Myocyte (in vitro differentiated cells): ENCODE results near the gene LRRIQ1. TPM values are rescaled to one million over a fixed set of nuclear protein-coding genes. Genes with fewer than 3 reads are reported as not detected.

Experiments
- DNase-seq: peaks from one replicate; pipeline ENCODE4 v3.0.0-alpha.2; 2012; ENCODE audit warnings: low read depth
- total RNA-seq: library from RNA; depleted of rRNA; stranded (reverse); fragments of >200 nt; gene quantifications from 2 replicates; pipeline ENCODE4 v1.2.3, GENCODE V29; 2014

Gene LRRIQ1
- total RNA-seq, 1 donor from 2014 or later, result not detected

DNA sequence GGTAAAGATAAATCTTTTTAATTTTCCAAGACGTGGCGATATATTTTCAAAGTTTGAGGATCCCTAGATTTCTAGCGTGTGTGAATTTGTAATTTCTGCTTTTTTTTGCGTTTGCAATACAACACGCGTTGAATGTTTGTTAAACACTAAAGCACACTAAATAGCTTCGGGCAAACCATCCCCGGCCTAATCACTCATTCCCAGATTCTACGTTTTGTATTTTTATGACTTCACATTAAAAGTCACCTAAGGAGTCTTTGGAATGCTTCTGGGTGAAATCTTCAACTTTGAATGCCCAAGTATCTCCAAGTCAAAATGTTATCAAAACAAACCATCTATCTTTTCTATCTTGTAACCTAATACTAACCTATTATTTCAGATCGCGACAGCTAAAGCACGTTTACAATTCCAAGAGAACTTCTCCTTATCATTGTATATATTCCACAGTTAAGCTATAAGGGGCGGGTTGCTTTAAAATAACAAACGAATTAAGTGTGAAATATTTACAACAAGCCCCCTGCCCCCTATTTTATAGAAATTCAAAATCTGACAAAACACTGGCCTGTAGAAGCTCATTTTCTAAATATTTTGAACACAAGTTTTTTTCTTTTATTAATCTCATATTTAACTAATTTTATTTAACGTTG is 245.0 kb downstream of the LRRIQ1 start:
- DNase-seq, result no peak

DNA sequence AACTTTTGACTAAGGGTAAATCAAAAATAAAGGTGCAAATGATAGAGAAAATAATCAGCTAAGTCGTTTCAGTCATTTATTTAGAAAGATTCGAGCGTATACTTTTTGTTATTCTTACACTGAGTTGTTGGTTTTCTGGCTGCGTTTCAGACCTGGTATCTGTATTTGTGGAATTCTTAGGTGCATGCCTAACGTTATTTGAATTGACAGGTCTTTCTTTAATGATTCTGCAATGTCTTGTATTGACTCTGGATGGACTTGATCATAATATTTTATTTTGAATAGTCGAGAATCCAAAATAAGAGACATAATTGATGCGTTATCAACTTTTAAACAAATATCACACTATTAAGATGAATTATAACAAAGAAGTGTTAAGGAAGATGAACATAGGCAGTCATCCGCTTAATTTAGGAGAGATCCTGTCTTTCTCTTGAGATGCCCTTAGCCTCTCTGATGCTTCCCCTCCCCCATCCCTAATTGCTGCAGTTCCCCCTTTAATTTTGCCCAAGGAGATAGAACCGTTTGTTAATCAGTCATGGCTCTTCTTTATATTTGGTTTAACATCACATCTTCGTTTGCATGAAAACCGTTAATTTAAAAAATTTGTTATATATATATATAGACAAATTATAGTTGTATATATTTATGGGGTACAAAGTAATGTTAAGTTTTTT is 245.6 kb downstream of the LRRIQ1 start:
- DNase-seq, result no peak

DNA sequence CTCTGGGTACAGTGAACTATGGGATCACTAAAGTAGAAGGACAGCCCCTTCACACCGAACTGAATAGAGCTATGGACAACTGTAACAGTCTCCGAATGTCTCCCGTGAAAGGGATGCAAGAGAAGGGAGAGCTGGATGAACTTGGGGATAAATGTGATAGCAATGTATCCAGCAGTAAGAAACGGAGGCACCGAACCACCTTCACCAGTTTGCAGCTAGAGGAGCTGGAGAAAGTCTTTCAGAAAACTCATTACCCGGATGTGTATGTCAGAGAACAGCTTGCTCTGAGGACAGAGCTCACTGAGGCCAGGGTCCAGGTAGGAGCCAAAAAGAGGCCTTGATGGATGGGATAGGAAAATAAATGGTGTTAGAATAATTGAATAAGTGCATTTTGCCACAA is 247.4 kb downstream of the LRRIQ1 start:
- no peak for DNase-seq

Other genes starting within 250 kb of the LRRIQ1 start
- 3.3 and 3.7 TPM in 2 replicates for gene SLC6A15, start 123.6 kb upstream of the LRRIQ1 start, total RNA-seq
- gene TSPAN19, start 74 bp upstream of the LRRIQ1 start, total RNA-seq, result not detected in 2 replicates
- gene ALX1, start 243.9 kb downstream of the LRRIQ1 start, total RNA-seq, result not detected in 2 replicates